Prostate gland (tissue), 2 donors: ENCODE measurements around the gene NPLOC4.

Experiments
- POLR2A ChIP-seq: fragments of 450-650 bp; IDR thresholded peaks from one replicate; pipeline ENCODE4 v1.6.1; 2016; ENCODE audit warnings: antibody characterized with exemption, mild to moderate bottlenecking
- TF ChIP-seq, protein P1 (sequence below), 4 experiments: fragments of 200-600 bp in 2 of 4; fragments of 450-650 bp in 2 of 4; sonication (generic) in 2 of 4; IDR thresholded peaks; 1 replicate in 3 of 4; 2 replicates in 1 of 4; pipeline ENCODE4 v1.5.1; 2016 to 2019; ENCODE audit warnings: antibody characterized with exemption in 4 of 4, mild to moderate bottlenecking in 2 of 4, moderate library complexity in 2 of 4

DNA sequence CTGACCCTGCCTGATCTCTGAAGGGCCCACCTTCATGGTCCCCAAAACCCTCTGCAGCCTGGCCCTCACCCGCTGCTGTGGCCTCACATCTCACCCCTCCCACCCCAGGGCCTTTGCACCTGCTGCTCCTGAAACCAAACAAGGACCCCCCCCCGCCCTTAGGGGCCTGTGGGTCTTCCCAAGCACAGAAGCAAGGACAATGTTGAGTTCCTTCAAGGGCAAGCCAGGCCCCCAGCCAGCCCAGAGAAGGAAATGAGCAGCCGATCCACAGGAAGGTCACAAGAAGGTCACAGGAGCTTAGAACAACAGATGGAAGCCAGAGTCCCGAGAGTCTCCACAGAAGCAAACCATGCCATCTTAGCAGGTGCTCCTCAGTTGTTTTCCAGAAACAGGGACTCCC, 19.9 kb upstream of the NPLOC4 start:
- TF ChIP-seq, protein P1, sequence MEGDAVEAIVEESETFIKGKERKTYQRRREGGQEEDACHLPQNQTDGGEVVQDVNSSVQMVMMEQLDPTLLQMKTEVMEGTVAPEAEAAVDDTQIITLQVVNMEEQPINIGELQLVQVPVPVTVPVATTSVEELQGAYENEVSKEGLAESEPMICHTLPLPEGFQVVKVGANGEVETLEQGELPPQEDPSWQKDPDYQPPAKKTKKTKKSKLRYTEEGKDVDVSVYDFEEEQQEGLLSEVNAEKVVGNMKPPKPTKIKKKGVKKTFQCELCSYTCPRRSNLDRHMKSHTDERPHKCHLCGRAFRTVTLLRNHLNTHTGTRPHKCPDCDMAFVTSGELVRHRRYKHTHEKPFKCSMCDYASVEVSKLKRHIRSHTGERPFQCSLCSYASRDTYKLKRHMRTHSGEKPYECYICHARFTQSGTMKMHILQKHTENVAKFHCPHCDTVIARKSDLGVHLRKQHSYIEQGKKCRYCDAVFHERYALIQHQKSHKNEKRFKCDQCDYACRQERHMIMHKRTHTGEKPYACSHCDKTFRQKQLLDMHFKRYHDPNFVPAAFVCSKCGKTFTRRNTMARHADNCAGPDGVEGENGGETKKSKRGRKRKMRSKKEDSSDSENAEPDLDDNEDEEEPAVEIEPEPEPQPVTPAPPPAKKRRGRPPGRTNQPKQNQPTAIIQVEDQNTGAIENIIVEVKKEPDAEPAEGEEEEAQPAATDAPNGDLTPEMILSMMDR (IDR thresholded peaks at IDR 0.05), result no peak
- no peak for TF ChIP-seq POLR2A
